SU-DHL-6 (cell line): ENCODE results near the gene RNU1-2.

Source experiments
- H2AFZ ChIP-seq: fragments of 200-600 bp; sonication (generic); 2 replicates; pipeline ENCODE4 v1.6.1; 2014; ENCODE audit warnings: low read depth, mild to moderate bottlenecking, moderate library complexity, mixed read lengths, antibody characterized with exemption, low read length; ENCODE audit not compliant: severe bottlenecking
- H3F3A ChIP-seq: fragments of 200-600 bp; shearing (Covaris generic); 2 replicates; pipeline ENCODE4 v1.6.0; 2016; ENCODE audit warnings: antibody characterized with exemption, mild to moderate bottlenecking; ENCODE audit not compliant: insufficient read depth
- H3K27ac ChIP-seq: fragments of 200-600 bp; sonication (generic); 2 replicates; pipeline ENCODE4 v1.5.1; 2016; ENCODE audit warnings: low read depth, mild to moderate bottlenecking, low read length, moderate library complexity, mixed read lengths
- H3K27me3 ChIP-seq: fragments of 200-600 bp; sonication (generic), shearing (Covaris generic); 2 replicates; pipeline ENCODE4 v1.6.0; 2014; ENCODE audit warnings: mild to moderate bottlenecking, low read length
- H3K36me3 ChIP-seq: fragments of 200-600 bp; sonication (generic); 2 replicates; pipeline ENCODE4 v1.6.1; 2014; ENCODE audit warnings: mild to moderate bottlenecking, low read length, mixed read lengths
- H3K4me2 ChIP-seq: fragments of 300-600, 200-600 bp; shearing (Covaris generic), sonication (generic); 2 replicates; pipeline ENCODE4 v1.6.0; 2014; ENCODE audit warnings: low read length, low read depth, mild to moderate bottlenecking; ENCODE audit not compliant: poor library complexity, severe bottlenecking
- H3K4me3 ChIP-seq: fragments of 200-600 bp; sonication (generic); 2 replicates; pipeline ENCODE4 v1.5.1; 2014; ENCODE audit warnings: antibody characterized with exemption, low read length, mild to moderate bottlenecking, mixed read lengths; ENCODE audit not compliant: insufficient read depth, poor library complexity, severe bottlenecking
- H3K79me2 ChIP-seq: fragments of 200-600 bp; sonication (generic); 2 replicates; pipeline ENCODE4 v1.6.1; 2014; ENCODE audit warnings: mild to moderate bottlenecking, low read length, moderate library complexity; ENCODE audit not compliant: insufficient read depth
- H3K9ac ChIP-seq: fragments of 200-600 bp; sonication (generic); 2 replicates; pipeline ENCODE4 v1.7.0; 2014; ENCODE audit warnings: mild to moderate bottlenecking, low read length
- H3K9me2 ChIP-seq: fragments of 200-600 bp; sonication (generic); replicated peaks from 2 replicates; pipeline ENCODE4 v1.6.1; 2014; ENCODE audit warnings: low read length; ENCODE audit not compliant: insufficient read depth
- H3K9me3 ChIP-seq: fragments of 200-600 bp; sonication (generic); 2 replicates; pipeline ENCODE4 v1.6.1; 2014; ENCODE audit warnings: low read length, mixed read lengths; ENCODE audit not compliant: insufficient read depth
- H4K20me1 ChIP-seq: fragments of 200-600 bp; sonication (generic); 2 replicates; pipeline ENCODE4 v1.6.1; 2014; ENCODE audit warnings: low read depth, mild to moderate bottlenecking, antibody characterized with exemption, low read length, moderate library complexity, mixed read lengths
- CTCF ChIP-seq: fragments of 200-600 bp; sonication (generic); IDR thresholded peaks from one replicate; pipeline ENCODE4 v1.5.1; 2017; ENCODE audit warnings: antibody characterized with exemption, mild to moderate bottlenecking, low read length, moderate library complexity; ENCODE audit not compliant: insufficient read depth, poor library complexity, severe bottlenecking
- EZH2phosphoT487 ChIP-seq: fragments of 200-600 bp; sonication (generic), shearing (Covaris generic); conservative IDR thresholded peaks from 2 replicates; pipeline ENCODE4 v1.6.1; 2018; ENCODE audit warnings: mild to moderate bottlenecking, antibody characterized with exemption, low read length, moderate library complexity, mixed read lengths

Gene RNU1-2

GRCh38 chr1:16921391-16922185, 25.8 kb downstream of the RNU1-2 start, which contains the start of gene CROCC:
TSS of gene CROCC (plus strand) at chr1:16921931. CDS start at chr1:16922019, 88 bp downstream.
- Histone ChIP-seq H2AFZ (no peak within 1 kb of the TSS), H3K4me2 (peak within 1 kb of the TSS; percentile 14), H4K20me1 (no peaks in the 10 kb centered on the region), H3F3A (no peaks in the 10 kb centered on the region), H3K9ac (peak within 1 kb of the TSS; percentile 28; the same call in 1 of the 2 replicates), H3K4me3 (peak within 1 kb of the TSS; percentile 0), H3K27ac (no peak within 1 kb of the TSS), H3K9me3 (no peaks in the 10 kb centered on the region), H3K36me3 (no peaks in the 10 kb centered on the region), H3K27me3 (no peaks in the 10 kb centered on the region), H3K9me2 (no peaks in the 10 kb centered on the region), H3K79me2 (no peaks in the 10 kb centered on the region)
- no peak for TF ChIP-seq EZH2phosphoT487
- peak; percentile 9 for TF ChIP-seq CTCF

GRCh38 chr1:16922466-16922865, 26.7 kb downstream of the RNU1-2 start:
- H3K4me2 ChIP-seq, result no peak overlapping the region
- H3K9ac ChIP-seq, result 0 out of 2 replicates have a peak overlapping the region, but pooled peaks have one; percentile 28
- TF ChIP-seq EZH2phosphoT487 (no peak), CTCF (no peak)
- H3K36me3 ChIP-seq, result no peaks in the 10 kb centered on the region
- no peaks in the 10 kb centered on the region for H3K9me3 ChIP-seq
- H3K27ac ChIP-seq, result no peak overlapping the region
- H3K9me2 ChIP-seq, result no peaks in the 10 kb centered on the region
- H4K20me1 ChIP-seq, result no peaks in the 10 kb centered on the region
- no peaks in the 10 kb centered on the region for H3F3A ChIP-seq
- H3K27me3 ChIP-seq, result no peaks in the 10 kb centered on the region
- no peak overlapping the region for H3K4me3 ChIP-seq
- H3K79me2 ChIP-seq, result no peaks in the 10 kb centered on the region
- no peak overlapping the region for H2AFZ ChIP-seq

GRCh38 chr1:16922885-16923431, 27.2 kb downstream of the RNU1-2 start:
- no peak overlapping the region for H2AFZ ChIP-seq
- H3F3A ChIP-seq, result no peaks in the 10 kb centered on the region
- no peaks in the 10 kb centered on the region for H3K9me3 ChIP-seq
- H3K9me2 ChIP-seq, result no peaks in the 10 kb centered on the region
- no peaks in the 10 kb centered on the region for H3K79me2 ChIP-seq
- H3K4me3 ChIP-seq, result no peak overlapping the region
- no peaks in the 10 kb centered on the region for H4K20me1 ChIP-seq
- H3K27me3 ChIP-seq, result no peaks in the 10 kb centered on the region
- H3K27ac ChIP-seq, result no peak overlapping the region
- no peak for TF ChIP-seq EZH2phosphoT487
- no peak for TF ChIP-seq CTCF
- H3K9ac ChIP-seq, result no peak overlapping the region
- no peaks in the 10 kb centered on the region for H3K36me3 ChIP-seq
- H3K4me2 ChIP-seq, result no peak overlapping the region
